Loucy (cell line): ENCODE data around the gene JAZF1.

Experiments
- CTCF ChIP-seq: fragments of 200-600 bp; sonication (generic); conservative IDR thresholded peaks from 2 replicates; pipeline ENCODE4 v1.5.1; 2014; ENCODE audit warnings: mild to moderate bottlenecking, antibody characterized with exemption, low read length
- EZH2phosphoT487 ChIP-seq: fragments of 200-600 bp; IDR thresholded peaks from 2 replicates; pipeline ENCODE4 v1.6.1; 2018; ENCODE audit warnings: antibody characterized with exemption, mild to moderate bottlenecking, moderate library complexity, borderline replicate concordance

DNA sequence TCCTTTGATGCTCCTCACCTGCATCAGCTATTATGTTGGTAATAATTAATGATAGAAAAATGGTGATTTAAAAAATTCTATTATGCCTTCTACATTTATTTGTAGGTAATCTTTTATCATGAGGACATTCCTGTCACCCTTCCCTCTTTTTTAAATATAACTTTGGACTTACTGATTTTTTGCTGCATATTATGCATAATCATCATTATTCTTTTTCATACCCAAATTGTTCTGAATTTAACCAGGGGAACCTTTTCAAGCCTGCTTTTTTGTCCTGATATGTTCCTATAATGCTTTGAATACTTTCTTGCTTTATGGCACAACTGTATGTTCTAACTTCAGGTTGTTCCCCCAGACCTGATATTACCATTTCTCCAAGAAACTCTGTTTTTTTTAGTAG lies 392.2 kb downstream of the JAZF1 start:
- TF ChIP-seq CTCF (no peak), EZH2phosphoT487 (no peak)
